Kidney (tissue), 14 donors: ENCODE results near the gene JOSD2. TPM values are rescaled to one million over a fixed set of nuclear protein-coding genes. Genes with fewer than 3 reads are reported as not detected.

Source experiments
- DNase-seq, 5 donors: peaks; one replicate each; pipeline ENCODE4 v3.0.0-alpha.2; 2013 to 2020
- FAIRE-seq: peaks from 2 replicates; lab custom pipeline; 2012; peaks lifted over from hg19 to GRCh38; lab: Jason Lieb, UNC
- H3K27ac ChIP-seq, 2 donors: one replicate each; pipeline ENCODE4 v1.7.0; 2013; ENCODE audit warnings: low read depth in 2 of 2, low read length in 2 of 2, inconsistent platforms in 1 of 2
- H3K27me3 ChIP-seq: one replicate; pipeline ENCODE4 v1.7.1; 2013; ENCODE audit warnings: low read length, inconsistent platforms; ENCODE audit not compliant: control insufficient read depth, insufficient read depth
- H3K36me3 ChIP-seq, 3 donors: one replicate each; pipeline versions ENCODE4 v1.7.0 to v1.7.1; 2013; ENCODE audit warnings: low read length in 3 of 3, control low read depth in 1 of 3, inconsistent platforms in 1 of 3; ENCODE audit not compliant: insufficient read depth in 3 of 3, control insufficient read depth in 2 of 3
- H3K4me1 ChIP-seq, 3 donors: one replicate each; pipeline versions ENCODE4 v1.7.0 to v1.7.1; 2013; ENCODE audit warnings: low read length in 3 of 3, inconsistent platforms in 1 of 3, low read depth in 1 of 3; ENCODE audit not compliant: control insufficient read depth in 2 of 3, insufficient read depth in 2 of 3
- H3K4me3 ChIP-seq, 3 donors: one replicate each; pipeline versions ENCODE4 v1.7.0 to v1.8.1; 2013; ENCODE audit warnings: low read length in 3 of 3, control low read depth in 1 of 3, inconsistent platforms in 1 of 3
- H3K9ac ChIP-seq, 3 donors: one replicate each; pipeline versions ENCODE4 v1.7.0 to v1.7.1; 2013; ENCODE audit warnings: low read length in 3 of 3, control low read depth in 1 of 3, inconsistent platforms in 1 of 3
- H3K9me3 ChIP-seq, 3 donors: one replicate each; pipeline versions ENCODE4 v1.7.0 to v1.7.1; 2013; ENCODE audit warnings: low read length in 3 of 3, control low read depth in 1 of 3, inconsistent platforms in 1 of 3; ENCODE audit not compliant: control insufficient read depth in 2 of 3, insufficient read depth in 1 of 3
- CTCF ChIP-seq: IDR thresholded peaks from 3 replicates; pipeline ENCODE4 v1.5.1; 2012; ENCODE audit warnings: mild to moderate bottlenecking, moderate library complexity, borderline replicate concordance; ENCODE audit not compliant: insufficient read depth; ENCODE audit errors: extremely low read depth
- intact Hi-C: fragments of 100-400 bp; cut with DNase I; formaldehyde crosslinking; loops from one replicate; pipeline ENCODE4 v1.11.1; 2022
- polyA plus RNA-seq: library from polyadenylated mRNA; stranded (reverse); fragments of 350-450 nt; fragmentation: Illumina TruSeq; extraction: RNeasy Lipid Tissue Mini Kit (QIAGEN cat#74804); gene quantifications from one replicate; pipeline ENCODE4 v1.2.3, GENCODE V29; 2014; ENCODE audit warnings: low read depth, low replicate concordance; ENCODE audit not compliant: insufficient read depth
- total RNA-seq: library from RNA; stranded (reverse); fragmentation: NEBNext Ultra II Directional; extraction: Animal tissue kit (Norgen Biotek cat#: 25700); gene quantifications from one replicate; pipeline ENCODE4 v1.2.1, GENCODE V29; 2021
- donor health status: control.
- donor health status: control.
- donor health status: control.
- donor health status: control.
- donor health status: control.
- donor health status: DM: yes; HTN: yes; CAD: no.
- donor health status: Normal renal cell carcinoma (clear cell type).

Gene JOSD2
- total and polyA plus RNA-seq, 2 donors from 2014 or later, result 31.7 to 73.7 TPM

GRCh38 chr19:50476907-50477238, 34.1 kb downstream of the JOSD2 start:
- no peak for FAIRE-seq
- Histone ChIP-seq H3K27ac (peak overlapping the region; percentile 62 to 82), H3K27me3 (no peaks in the 10 kb centered on the region), H3K9me3 (no peaks in the 10 kb centered on the region), H3K9ac (peak overlapping the region in 2 of 3 donors; percentile 72 to 81), H3K36me3 (peaks cover 0 to 14% (median 10%) of the 10 kb centered on the region in 3 donors), H3K4me1 (peaks cover 0 to 9% (median 0%) of the 10 kb centered on the region in 3 donors), H3K4me3 (peak overlapping the region; percentile 81 to 96 (median 88))
- DNase-seq, result no peak
- intact Hi-C loops, result no loop called here
- TF ChIP-seq CTCF, result no peak

GRCh38 chr19:50476224-50476906, 34.6 kb downstream of the JOSD2 start, which contains the start of the genes EMC10 and GARIN5A:
TSS of gene EMC10 (plus strand) at chr19:50476507. CDS start at chr19:50476545, 38 bp downstream.
TSS of gene GARIN5A (minus strand) at chr19:50476848. CDS start at chr19:50476388, 460 bp downstream.
- H3K36me3 ChIP-seq, result peaks cover 0 to 12% (median 10%) of the 10 kb centered on the region in 3 donors
- H3K4me1 ChIP-seq, result peaks cover 0 to 9% (median 0%) of the 10 kb centered on the region in 3 donors
- H3K9ac ChIP-seq, result peak within 1 kb of the TSS; percentile 68 to 81 (median 72)
- peak within 1 kb of the TSS; percentile 62 to 82 for H3K27ac ChIP-seq
- H3K27me3 ChIP-seq, result no peaks in the 10 kb centered on the region
- peak within 1 kb of the TSS; percentile 81 to 96 (median 88) for H3K4me3 ChIP-seq
- no peaks in the 10 kb centered on the region for H3K9me3 ChIP-seq
- TF ChIP-seq CTCF, result no peak
- FAIRE-seq, result no peak
- DNase-seq, result peak; percentile 97 to 98 (median 97)
- intact Hi-C loops, result no loop called here

- intact Hi-C loops, result no loop called here
- peak overlapping the region in 2 of 3 donors; percentile 88 to 96 for H3K4me3 ChIP-seq
- H3K9ac ChIP-seq, result no peak overlapping the region
Observed at GRCh38 chr19:50475736-50476223, 35.2 kb downstream of the JOSD2 start.

More at GRCh38 chr19:50475736-50476223, 35.2 kb downstream of the JOSD2 start:
- no peak for TF ChIP-seq CTCF
- DNase-seq (no peak), FAIRE-seq (no peak)
- peaks cover 0 to 9% (median 0%) of the 10 kb centered on the region in 3 donors for H3K4me1 ChIP-seq
- no peaks in the 10 kb centered on the region for H3K27me3 ChIP-seq
- peaks cover 0 to 12% (median 10%) of the 10 kb centered on the region in 3 donors for H3K36me3 ChIP-seq
- H3K27ac ChIP-seq, result peak overlapping the region; percentile 53 to 82
- no peaks in the 10 kb centered on the region for H3K9me3 ChIP-seq
